ENCODE measurements around the gene DCXR. TPM values are rescaled to one million over a fixed set of nuclear protein-coding genes. Genes with fewer than 3 reads are reported as not detected.

The DCXR gene
- total RNA-seq, 1 donor from 2014 or later: 35.5 TPM

- no peak for DNase-seq (ENCODE audit: low read depth in 2 of 2)
These were observed 17.8 kb upstream of the DCXR start for GRCh38 chr17:82055023-82055964.

- DNase-seq (ENCODE audit: low read depth in 2 of 2): no peak
These were observed 17.0 kb upstream of the DCXR start for GRCh38 chr17:82054351-82055022.

- no peak for DNase-seq (ENCODE audit: low read depth in 2 of 2)
These were observed 16.2 kb upstream of the DCXR start for GRCh38 chr17:82053556-82054263.

- no peak for DNase-seq (ENCODE audit: low read depth in 2 of 2)
These were observed 15.6 kb upstream of the DCXR start for GRCh38 chr17:82053130-82053529.

GRCh38 chr17:82052638-82053059, 15.2 kb upstream of the DCXR start:
- peak in 1 of 2 donors; percentile 15 for DNase-seq (ENCODE audit: low read depth in 2 of 2)

- DNase-seq (ENCODE audit: low read depth in 2 of 2): peak; percentile 57 to 58
These were observed 14.5 kb upstream of the DCXR start, which contains the start of the genes GPS1 and RFNG for GRCh38 chr17:82051776-82052637. Gene GPS1 (plus strand): TSS chr17:82051898. CDS start chr17:82051932, 34 bp downstream. Gene RFNG (minus strand): TSS chr17:82051811. CDS start chr17:82051766, 45 bp downstream.

- peak in 1 of 2 donors; percentile 23 for DNase-seq (ENCODE audit: low read depth in 2 of 2)
These were observed 13.5 kb upstream of the DCXR start for GRCh38 chr17:82050761-82051641.

GRCh38 chr17:82050152-82050760, 12.8 kb upstream of the DCXR start:
- DNase-seq (ENCODE audit: low read depth in 2 of 2): no peak

GRCh38 chr17:82049521-82049971, 12.0 kb upstream of the DCXR start:
- no peak for DNase-seq (ENCODE audit: low read depth in 2 of 2)

- no peak for DNase-seq (ENCODE audit: low read depth in 2 of 2)
These were observed 11.6 kb upstream of the DCXR start for GRCh38 chr17:82049106-82049505.

- no peak for DNase-seq (ENCODE audit: low read depth in 2 of 2)
These were observed 11.1 kb upstream of the DCXR start for GRCh38 chr17:82048571-82048971.

- no peak for DNase-seq (ENCODE audit: low read depth in 2 of 2)
These were observed 10.5 kb upstream of the DCXR start for GRCh38 chr17:82047914-82048570.

GRCh38 chr17:82047379-82047778, 9.9 kb upstream of the DCXR start:
- DNase-seq (ENCODE audit: low read depth in 2 of 2): no peak

- no peak for DNase-seq (ENCODE audit: low read depth in 2 of 2)
These were observed 9.4 kb upstream of the DCXR start for GRCh38 chr17:82046903-82047302.

- DNase-seq (ENCODE audit: low read depth in 2 of 2): no peak
These were observed 8.5 kb upstream of the DCXR start for GRCh38 chr17:82045936-82046484.

GRCh38 chr17:82043507-82043906, 6.0 kb upstream of the DCXR start:
- no peak for DNase-seq (ENCODE audit: low read depth in 2 of 2)

- no peak for DNase-seq (ENCODE audit: low read depth in 2 of 2)
These were observed 5.2 kb upstream of the DCXR start for GRCh38 chr17:82042649-82043048.

- no peak for DNase-seq (ENCODE audit: low read depth in 2 of 2)
These were observed 3.8 kb upstream of the DCXR start for GRCh38 chr17:82041144-82041814.
